A673 (cell line): ENCODE results near the gene ZMPSTE24. TPM values are rescaled to one million over a fixed set of nuclear protein-coding genes. Genes with fewer than 3 reads are reported as not detected.

ENCODE experiments used
- BruUV-seq: library from RNA; stranded (reverse); fragments of 400-500 nt; replicated peaks from 2 replicates; lab custom pipeline; 2021; lab: Mats Ljungman, UMichigan
- CTCF ChIA-PET: fragments of 300-600 bp; sonication (Branson Sonifier 250); formaldehyde crosslinking; loops from one replicate; lab custom pipeline; 2022; ENCODE audit warnings: antibody characterized with exemption; lab: Charles Lee
- POLR2A ChIA-PET: fragments of 300-600 bp; sonication (Branson Sonifier 250); formaldehyde crosslinking; loops from one replicate; lab custom pipeline; 2022; ENCODE audit warnings: antibody characterized with exemption; ENCODE audit not compliant: low non-redundant PET; lab: Charles Lee
- DNase-seq: peaks from one replicate; pipeline ENCODE4 v3.0.0-alpha.2; 2015; ENCODE audit warnings: low spot score
- H3K27ac ChIP-seq: fragments of 200-600 bp; sonication (generic); 2 replicates; pipeline ENCODE4 v1.5.1; 2016; ENCODE audit warnings: mixed run types, low read depth, mild to moderate bottlenecking, mixed read lengths, antibody characterized with exemption, low read length; ENCODE audit not compliant: poor library complexity, severe bottlenecking
- H3K27me3 ChIP-seq: fragments of 200-600 bp; sonication (generic); replicated peaks from 2 replicates; pipeline ENCODE4 v1.6.1; 2017; ENCODE audit warnings: mixed run types, low read depth, mild to moderate bottlenecking, mixed read lengths, antibody characterized with exemption, low read length; ENCODE audit not compliant: insufficient read depth, poor library complexity
- H3K36me3 ChIP-seq: fragments of 200-600 bp; sonication (generic); 2 replicates; pipeline ENCODE4 v1.6.1; 2016; ENCODE audit warnings: mixed run types, mild to moderate bottlenecking, mixed read lengths, antibody characterized with exemption, low read length; ENCODE audit not compliant: insufficient read depth, poor library complexity, severe bottlenecking
- H3K4me1 ChIP-seq: fragments of 200-600 bp; sonication (generic); 2 replicates; pipeline ENCODE4 v1.6.1; 2017; ENCODE audit warnings: mixed run types, mild to moderate bottlenecking, mixed read lengths, antibody characterized with exemption, low read length; ENCODE audit not compliant: insufficient read depth, poor library complexity, severe bottlenecking
- H3K4me3 ChIP-seq: fragments of 200-600 bp; sonication (generic); 2 replicates; pipeline ENCODE4 v1.5.1; 2016; ENCODE audit warnings: low read depth, mixed run types, mild to moderate bottlenecking, mixed read lengths, low read length; ENCODE audit not compliant: poor library complexity, severe bottlenecking
- H3K9me3 ChIP-seq: fragments of 200-600 bp; sonication (generic); 2 replicates; pipeline ENCODE4 v1.6.1; 2016; ENCODE audit warnings: mixed run types, low read depth, mild to moderate bottlenecking, mixed read lengths, antibody characterized with exemption, low read length; ENCODE audit not compliant: poor library complexity, severe bottlenecking
- EZH2 ChIP-seq: fragments of 200-600 bp; sonication (generic); IDR thresholded peaks from 2 replicates; pipeline ENCODE4 v1.6.1; 2017; ENCODE audit warnings: borderline replicate concordance, low read depth, mild to moderate bottlenecking, mixed read lengths, antibody characterized with exemption, low read length; ENCODE audit not compliant: poor library complexity, severe bottlenecking
- intact Hi-C: fragments of 100-400 bp; cut with micrococcal nuclease; formaldehyde crosslinking; loops from one replicate; pipeline ENCODE4 v1.10.0; 2022; ENCODE audit not compliant: unreplicated experiment
- total RNA-seq: library from RNA; stranded (reverse); gene quantifications from 2 replicates; pipeline ENCODE4 v1.2.3, GENCODE V29; 2021
- TF ChIP-seq, protein P1 (sequence below): fragments of 300-800, 200-600 bp; sonication (generic); conservative IDR thresholded peaks from 2 replicates; pipeline ENCODE4 v1.5.1; 2017; ENCODE audit warnings: low read depth, mild to moderate bottlenecking, antibody characterized with exemption, low read length, moderate library complexity, mixed read lengths

The ZMPSTE24 gene
- total RNA-seq, 1 experiment from 2014 or later, result 72.1 TPM

DNA sequence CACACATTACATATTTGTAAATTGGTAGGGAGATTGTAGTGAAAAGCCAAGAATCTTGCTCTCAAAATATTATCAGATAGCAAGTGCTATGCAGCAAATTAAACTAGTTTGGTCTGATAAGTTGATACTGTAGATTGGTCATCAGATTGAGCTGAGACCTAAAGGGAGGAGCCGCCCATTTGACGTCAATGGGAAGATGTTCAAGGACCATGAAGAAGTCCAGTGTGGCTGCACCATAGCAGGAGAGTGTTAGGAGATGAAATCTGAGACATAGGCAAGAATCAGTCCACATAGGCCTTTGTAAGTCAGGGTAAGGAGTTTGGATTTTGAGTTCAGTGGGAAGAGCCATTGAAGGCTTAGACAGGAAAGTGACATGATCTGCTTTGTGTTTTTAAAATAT, 16.3 kb downstream of the ZMPSTE24 start:
- CTCF ChIA-PET, result no interaction called here
- H3K4me3 ChIP-seq, result no peak overlapping the region
- intact Hi-C loops, result no loop called here
- peaks cover 43% of the 10 kb centered on the region for H3K36me3 ChIP-seq
- POLR2A ChIA-PET, result no interaction called here
- H3K27ac ChIP-seq, result no peak overlapping the region
- BruUV-seq, result no TSS peak
- no peaks in the 10 kb centered on the region for H3K4me1 ChIP-seq
- TF ChIP-seq EZH2, result no peak
- TF ChIP-seq, protein P1, sequence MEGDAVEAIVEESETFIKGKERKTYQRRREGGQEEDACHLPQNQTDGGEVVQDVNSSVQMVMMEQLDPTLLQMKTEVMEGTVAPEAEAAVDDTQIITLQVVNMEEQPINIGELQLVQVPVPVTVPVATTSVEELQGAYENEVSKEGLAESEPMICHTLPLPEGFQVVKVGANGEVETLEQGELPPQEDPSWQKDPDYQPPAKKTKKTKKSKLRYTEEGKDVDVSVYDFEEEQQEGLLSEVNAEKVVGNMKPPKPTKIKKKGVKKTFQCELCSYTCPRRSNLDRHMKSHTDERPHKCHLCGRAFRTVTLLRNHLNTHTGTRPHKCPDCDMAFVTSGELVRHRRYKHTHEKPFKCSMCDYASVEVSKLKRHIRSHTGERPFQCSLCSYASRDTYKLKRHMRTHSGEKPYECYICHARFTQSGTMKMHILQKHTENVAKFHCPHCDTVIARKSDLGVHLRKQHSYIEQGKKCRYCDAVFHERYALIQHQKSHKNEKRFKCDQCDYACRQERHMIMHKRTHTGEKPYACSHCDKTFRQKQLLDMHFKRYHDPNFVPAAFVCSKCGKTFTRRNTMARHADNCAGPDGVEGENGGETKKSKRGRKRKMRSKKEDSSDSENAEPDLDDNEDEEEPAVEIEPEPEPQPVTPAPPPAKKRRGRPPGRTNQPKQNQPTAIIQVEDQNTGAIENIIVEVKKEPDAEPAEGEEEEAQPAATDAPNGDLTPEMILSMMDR, result no peak
- no peaks in the 10 kb centered on the region for H3K9me3 ChIP-seq
- no peaks in the 10 kb centered on the region for H3K27me3 ChIP-seq
- DNase-seq, result no peak

GRCh38 chr1:40276122-40276521, 18.1 kb downstream of the ZMPSTE24 start:
- Histone ChIP-seq H3K4me1 (no peaks in the 10 kb centered on the region), H3K4me3 (no peak overlapping the region), H3K9me3 (no peaks in the 10 kb centered on the region), H3K27ac (no peak overlapping the region), H3K36me3 (peaks cover 26% of the 10 kb centered on the region), H3K27me3 (no peaks in the 10 kb centered on the region)
- TF ChIP-seq, protein P1, result no peak
- no peak for TF ChIP-seq EZH2
- DNase-seq, result no peak
- CTCF ChIA-PET, result no interaction called here
- intact Hi-C loops, result no loop called here
- POLR2A ChIA-PET, result no interaction called here
- no TSS peak for BruUV-seq

GRCh38 chr1:40281853-40282252, 23.8 kb downstream of the ZMPSTE24 start:
- Histone ChIP-seq H3K9me3 (no peaks in the 10 kb centered on the region), H3K4me3 (no peak overlapping the region), H3K27me3 (no peaks in the 10 kb centered on the region), H3K4me1 (no peaks in the 10 kb centered on the region), H3K27ac (no peak overlapping the region), H3K36me3 (peaks cover 18% of the 10 kb centered on the region)
- ChIA-PET CTCF (interaction anchor here (1.0 kb wide), 1 partner anchor 33 kb away, joined by 3 read pairs; no protein-coding TSS in a partner anchor), POLR2A (interaction anchor here (0.5 to 0.6 kb wide), 2 partner anchors 106 to 1367 kb away, joined by 3 to 6 read pairs; no protein-coding TSS in a partner anchor)
- TF ChIP-seq, protein P1, result no peak
- TF ChIP-seq EZH2, result no peak
- intact Hi-C loops, result no loop called here
- BruUV-seq, result no TSS peak
- no peak for DNase-seq
